H1 (cell line): ENCODE data around the gene OR52K1. TPM values are rescaled to one million over a fixed set of nuclear protein-coding genes. Genes with fewer than 3 reads are reported as not detected.

Experiments used
- CTCF ChIA-PET: fragments of 300-600 bp; sonication (Branson Sonifier 250); formaldehyde crosslinking; loops from one replicate; lab custom pipeline; 2021; ENCODE audit not compliant: partially characterized antibody; lab: Charles Lee
- POLR2A ChIA-PET: fragments of 300-600 bp; sonication (Branson Sonifier 250); formaldehyde crosslinking; loops from one replicate; lab custom pipeline; 2021; ENCODE audit warnings: inconsistent platforms; ENCODE audit not compliant: partially characterized antibody; lab: Charles Lee
- DNase-seq, 2 experiments: peaks; one replicate each; pipeline versions ENCODE4 v3.0.0 to v3.0.0-alpha.2; 2010 to 2022; ENCODE audit warnings: low spot score in 2 of 2, low read depth in 1 of 2, mixed read lengths in 1 of 2
- FAIRE-seq: peaks from 2 replicates; lab custom pipeline; 2011; peaks lifted over from hg19 to GRCh38; lab: Jason Lieb, UNC
- H2AFZ ChIP-seq: 2 replicates; pipeline ENCODE4 v1.8.1; 2012; ENCODE audit warnings: low read length, inconsistent platforms
- H2AK5ac ChIP-seq: 2 replicates; pipeline ENCODE4 v1.6.1; 2013; ENCODE audit warnings: low read depth, low read length
- H2BK120ac ChIP-seq: replicated peaks from 2 replicates; pipeline ENCODE3; 2013; ENCODE audit warnings: low read depth, low read length, inconsistent platforms
- H2BK12ac ChIP-seq: 2 replicates; pipeline ENCODE4 v1.6.1; 2013; ENCODE audit warnings: low read depth, low read length
- H2BK15ac ChIP-seq: 2 replicates; pipeline ENCODE4 v1.6.1; 2013; ENCODE audit warnings: low read length
- H2BK20ac ChIP-seq: 2 replicates; pipeline ENCODE4 v1.6.1; 2013; ENCODE audit warnings: low read length
- H2BK5ac ChIP-seq: 2 replicates; pipeline ENCODE4 v1.6.1; 2013; ENCODE audit warnings: low read depth, low read length
- H3K14ac ChIP-seq: 2 replicates; pipeline ENCODE4 v1.6.1; 2013; ENCODE audit warnings: inconsistent platforms; ENCODE audit not compliant: insufficient read length
- H3K18ac ChIP-seq: 2 replicates; pipeline ENCODE4 v1.6.1; 2013; ENCODE audit warnings: low read length; ENCODE audit errors: extremely low read depth
- H3K23ac ChIP-seq: 2 replicates; pipeline ENCODE4 v1.6.1; 2013; ENCODE audit warnings: inconsistent platforms; ENCODE audit not compliant: insufficient read length
- H3K23me2 ChIP-seq: 2 replicates; pipeline ENCODE4 v1.6.1; 2013; ENCODE audit warnings: low read depth, low read length
- H3K27ac ChIP-seq: 2 replicates; pipeline ENCODE4 v1.6.1; 2011; ENCODE audit warnings: low read depth, low read length, inconsistent platforms
- H3K27me3 ChIP-seq, 4 experiments: replicated peaks in 1 of 4; 1 replicate in 1 of 4; 2 replicates in 3 of 4; pipeline versions ENCODE4 v1.6.1 to v1.8.1; 2011 to 2013; ENCODE audit warnings: low read length in 3 of 4, mild to moderate bottlenecking in 3 of 4, inconsistent platforms in 2 of 4, mixed read lengths in 2 of 4, moderate library complexity in 1 of 4; ENCODE audit not compliant: control insufficient read depth in 3 of 4, insufficient read depth in 3 of 4; ENCODE audit errors: extremely low read depth in 1 of 4
- H3K36me3 ChIP-seq, 4 experiments: 2 replicates each; pipeline versions ENCODE4 v1.6.1 to v1.8.1; 2011 to 2013; ENCODE audit warnings: mild to moderate bottlenecking in 4 of 4, low read length in 3 of 4, moderate library complexity in 2 of 4, control low read depth in 1 of 4, inconsistent platforms in 1 of 4; ENCODE audit not compliant: insufficient read depth in 4 of 4, control insufficient read depth in 2 of 4
- H3K4ac ChIP-seq: replicated peaks from 2 replicates; pipeline ENCODE3; 2013; ENCODE audit warnings: low read length, low read depth, mixed read lengths, inconsistent platforms; ENCODE audit not compliant: insufficient read length
- H3K4me1 ChIP-seq, 4 experiments: replicated peaks in 1 of 4; 1 replicate in 1 of 4; 2 replicates in 3 of 4; pipeline versions ENCODE4 v1.6.1 to v1.8.1; 2011 to 2013; ENCODE audit warnings: low read length in 3 of 4, inconsistent platforms in 2 of 4, mixed read lengths in 1 of 4; ENCODE audit not compliant: insufficient read depth in 4 of 4, control insufficient read depth in 3 of 4
- H3K4me2 ChIP-seq, 2 experiments: 2 replicates each; pipeline versions ENCODE4 v1.6.1 to v1.8.1; 2011 to 2013; ENCODE audit warnings: low read depth in 2 of 2, low read length in 2 of 2, control low read depth in 1 of 2, inconsistent platforms in 1 of 2, mild to moderate bottlenecking in 1 of 2; ENCODE audit not compliant: insufficient read depth in 1 of 2
- H3K4me3 ChIP-seq, 4 experiments: fragments of 200-600, 300-600 bp in 1 of 4; sonication (generic), shearing (Covaris generic), sonication (Bioruptor Twin) in 1 of 4; 2 replicates each; pipeline versions ENCODE4 v1.5.1 to v1.8.1; 2011 to 2016; ENCODE audit warnings: low read length in 4 of 4, low read depth in 3 of 4, control low read depth in 2 of 4, inconsistent platforms in 2 of 4, mild to moderate bottlenecking in 2 of 4, mixed read lengths in 1 of 4, moderate library complexity in 1 of 4; ENCODE audit not compliant: insufficient read depth in 2 of 4; ENCODE audit errors: extremely low read depth in 1 of 4
- H3K56ac ChIP-seq: replicated peaks from 2 replicates; pipeline ENCODE3; 2013; ENCODE audit warnings: low read depth, mild to moderate bottlenecking, mixed read lengths, low read length, inconsistent platforms; ENCODE audit not compliant: insufficient read length
- H3K79me1 ChIP-seq: 2 replicates; pipeline ENCODE4 v1.6.1; 2013; ENCODE audit warnings: low read depth, low read length, control low read depth
- H3K79me2 ChIP-seq, 2 experiments: 2 replicates each; pipeline versions ENCODE4 v1.6.1 to v1.8.1; 2012 to 2013; ENCODE audit warnings: low read length in 2 of 2, mild to moderate bottlenecking in 2 of 2, inconsistent platforms in 1 of 2; ENCODE audit not compliant: insufficient read depth in 2 of 2, control insufficient read depth in 1 of 2
- H3K9ac ChIP-seq, 4 experiments: replicated peaks in 1 of 4; 1 replicate in 1 of 4; 2 replicates in 3 of 4; pipeline versions ENCODE4 v1.6.1 to v1.8.1; 2011 to 2013; ENCODE audit warnings: low read depth in 3 of 4, low read length in 3 of 4, control low read depth in 2 of 4, mild to moderate bottlenecking in 2 of 4, moderate library complexity in 2 of 4, inconsistent platforms in 1 of 4; ENCODE audit errors: extremely low read depth in 1 of 4
- H3K9me3 ChIP-seq, 2 experiments: 2 replicates each; pipeline versions ENCODE4 v1.6.1 to v1.8.1; 2012 to 2013; ENCODE audit warnings: mild to moderate bottlenecking in 2 of 2, moderate library complexity in 2 of 2, control low read depth in 1 of 2, inconsistent platforms in 1 of 2, low read depth in 1 of 2, low read length in 1 of 2, mixed read lengths in 1 of 2; ENCODE audit not compliant: insufficient read depth in 2 of 2
- H4K20me1 ChIP-seq, 2 experiments: replicated peaks in 1 of 2; 2 replicates each; pipeline versions ENCODE3 to v1.8.1; 2011 to 2013; ENCODE audit warnings: inconsistent platforms in 2 of 2, low read length in 2 of 2, mild to moderate bottlenecking in 1 of 2; ENCODE audit not compliant: insufficient read depth in 2 of 2, control insufficient read depth in 1 of 2
- H4K5ac ChIP-seq: 2 replicates; pipeline ENCODE4 v1.6.1; 2013; ENCODE audit warnings: low read length, low read depth, mixed read lengths, inconsistent platforms; ENCODE audit not compliant: insufficient read length
- H4K8ac ChIP-seq: 2 replicates; pipeline ENCODE4 v1.8.0; 2013; ENCODE audit warnings: mild to moderate bottlenecking, moderate library complexity, low read length, inconsistent platforms; ENCODE audit not compliant: insufficient read depth; ENCODE audit errors: extremely low read depth
- H4K91ac ChIP-seq: replicated peaks from 2 replicates; pipeline ENCODE3; 2013; ENCODE audit warnings: low read length, mixed read lengths, inconsistent platforms; ENCODE audit not compliant: insufficient read length
- BCL11A ChIP-seq, 2 experiments: IDR thresholded peaks; one replicate each; pipeline ENCODE4 v1.6.1; 2011; ENCODE audit warnings: low read depth in 2 of 2, low read length in 2 of 2, mild to moderate bottlenecking in 2 of 2
- WGBS, 2 experiments: shearing (Covaris generic) in 1 of 2; methylation state at CpG; one replicate each; pipeline versions ENCODE4 v1.1.6 to v1.1.7; 2013 to 2015; ENCODE audit warnings: low lambda C conversion rate in 2 of 2, mixed read lengths in 2 of 2, inconsistent platforms in 1 of 2, low coverage in 1 of 2, missing lambda C conversion rate in 1 of 2; ENCODE audit not compliant: insufficient replicate concordance in 2 of 2, insufficient coverage in 1 of 2, insufficient read length in 1 of 2; ENCODE audit errors: extremely low coverage in 1 of 2, missing lambda C conversion rate in 1 of 2; 5-methylcytosine and 5-hydroxymethylcytosine counted together
- polyA plus RNA-seq, 7 experiments: library from polyadenylated mRNA; depleted of rRNA in 3 of 7; stranded (reverse) in 5 of 7; unstranded in 2 of 7; fragments of >200 nt in 5 of 7; fragments of 200-250 nt in 2 of 7; gene quantifications; 1 replicate in 5 of 7; 2 replicates in 1 of 7; 4 replicates in 1 of 7; pipeline versions ENCODE4 v1.2.1 to v1.2.3, GENCODE V29; 2011 to 2013; ENCODE audit warnings: missing spikeins in 2 of 7, mixed read lengths in 2 of 7
- total RNA-seq: library from RNA; stranded (reverse); fragmentation: NEBNext Ultra II Directional; extraction: Animal tissue kit (Norgen Biotek cat#: 25700); gene quantifications from 2 replicates; pipeline ENCODE4 v1.2.1, GENCODE V29; 2021

The OR52K1 gene
- total and polyA plus RNA-seq, 2 of the 8 experiments (the other 6 are each of a cell fraction or from before 2014, with no cell fraction given), result not detected

GRCh38 chr11:4464216-4465159, 18.0 kb upstream of the OR52K1 start:
- Histone ChIP-seq H3K14ac (no peak overlapping the region), H3K27ac (peak overlapping the region; percentile 67), H2BK120ac (no peak overlapping the region), H2AFZ (no peak overlapping the region), H4K20me1 (no peaks in the 10 kb centered on the region), H3K9me3 (no peaks in the 10 kb centered on the region), H3K36me3 (peaks cover 0 to 2% (median 0%) of the 10 kb centered on the region in 4 experiments; a peak in 1 of 8 replicates), H3K27me3 (no peaks in the 10 kb centered on the region), H3K23ac (no peak overlapping the region), H4K5ac (no peak overlapping the region), H4K91ac (no peak overlapping the region), H3K4ac (no peak overlapping the region), H3K18ac (no peak overlapping the region), H2BK5ac (peak overlapping the region; percentile 66; the same call in 1 of the 2 replicates), H3K4me2 (no peak overlapping the region), H3K23me2 (no peaks in the 10 kb centered on the region), H4K8ac (no peak overlapping the region), H3K4me1 (peaks cover 0 to 15% (median 8%) of the 10 kb centered on the region in 4 experiments; a peak in 4 of 7 replicates), H3K79me1 (no peaks in the 10 kb centered on the region), H3K56ac (no peak overlapping the region), H2AK5ac (no peak overlapping the region; the same call in 1 of the 2 replicates), H2BK15ac (no peak overlapping the region), H3K79me2 (no peaks in the 10 kb centered on the region), H3K4me3 (peak overlapping the region in 1 of 4 experiments; percentile 9; a peak in 1 of 8 replicates), H2BK12ac (peak overlapping the region; percentile 0; the same call in 1 of the 2 replicates), H2BK20ac (no peak overlapping the region; the same call in 1 of the 2 replicates), H3K9ac (peak overlapping the region in 1 of 4 experiments; percentile 20; a peak in 1 of 7 replicates)
- no peak for DNase-seq
- POLR2A ChIA-PET, result no interaction called here
- WGBS, 2 experiments, result 81% methylated on average over 5 of the region's 5 CpGs; no CpG with 5 or more reads in 1 of the 2 experiments
- CTCF ChIA-PET, result interaction anchor here (0.9 to 1.7 kb wide), 3 partner anchors 28 to 75 kb away, joined by 3 to 5 read pairs (median 3); no protein-coding TSS in a partner anchor
- FAIRE-seq, result peak; percentile 82
- TF ChIP-seq BCL11A (IDR thresholded peaks at IDR 0.05; ENCODE audit: low read depth in 2 of 2, low read length in 2 of 2), result no peak
